T follicular helper cell (primary cell): Measurements from ENCODE around the gene LRRC40.
A peak's percentile ranks its signal among the peaks of the same experiment; 100 is the strongest.
"Not testable (repeated sequence)": the region's sequence is repeated elsewhere in the genome, so short reads cannot be mapped to it uniquely, and the experiment has no call there.

ENCODE experiments used
- DNase-seq: peaks from one replicate; pipeline ENCODE4 v3.0.0-alpha.2; 2020; ENCODE audit warnings: low read depth
- total RNA-seq, 2 experiments: gene quantifications; one replicate each; lab custom pipeline; 2026; lab: John Stamatoyannopoulos, UW

LRRC40 gene
- 36.8 to 49.3 reads per million in 2 experiments for total RNA-seq

DNA sequence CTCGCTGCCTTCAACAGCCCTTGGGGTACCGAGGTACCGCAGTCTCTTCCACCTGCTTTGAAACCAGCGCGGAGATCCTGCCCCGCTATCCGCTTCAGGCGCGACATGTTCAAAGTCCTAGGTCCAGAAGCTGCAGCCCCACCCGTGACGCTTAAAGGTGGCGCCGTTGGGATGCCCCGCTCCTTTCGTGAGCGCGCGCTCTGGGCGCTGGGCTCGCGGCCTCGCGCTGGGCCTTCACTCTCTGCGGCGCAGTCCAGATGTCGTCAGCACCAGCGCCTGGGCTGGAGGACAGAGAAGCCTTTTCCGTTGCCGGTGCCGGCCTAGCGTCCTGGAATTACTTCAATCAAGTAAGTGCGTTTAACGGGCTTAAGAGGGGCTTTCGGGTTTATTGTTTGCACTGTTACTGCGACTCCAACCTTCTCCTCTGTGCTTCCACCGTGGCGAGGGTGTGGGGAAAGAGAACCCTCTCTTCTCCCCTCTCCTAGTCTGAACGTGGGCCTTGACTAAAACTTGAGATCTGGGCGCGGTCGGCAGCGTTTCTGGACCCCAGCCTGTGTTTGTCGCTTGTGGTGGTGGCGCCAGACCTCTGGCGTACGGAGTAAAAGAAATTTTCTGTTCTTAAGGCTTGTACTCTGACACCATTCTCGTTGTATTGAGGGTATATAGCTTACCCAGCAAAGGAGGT, at the start of gene LRRC40:
TSS of gene LRRC40 (minus strand) at position 146 of the 685 bp plus-strand sequence. CDS start at position 107, 39 bp downstream.
- DNase-seq = peak; percentile 93

DNA sequence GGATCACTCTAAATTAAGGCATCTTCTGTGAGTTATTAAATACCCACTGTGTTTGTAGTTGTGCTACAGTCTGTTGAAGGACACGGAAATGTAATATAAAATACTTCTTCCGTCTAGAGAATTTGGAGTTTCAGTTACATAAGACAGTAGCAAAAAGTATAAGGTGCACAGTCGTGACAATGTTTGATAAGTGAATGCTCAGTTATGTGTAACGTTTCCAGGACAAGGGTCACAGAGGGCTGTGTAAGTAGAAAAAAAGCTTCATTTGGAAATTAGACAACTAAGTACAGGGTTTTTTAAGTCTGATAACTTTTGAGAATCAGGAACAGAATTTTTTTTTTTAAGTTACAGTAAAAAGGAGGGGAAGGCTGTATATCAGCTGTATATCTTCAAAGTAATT, 43.4 kb upstream of the LRRC40 start:
- DNase-seq = no peak

DNA sequence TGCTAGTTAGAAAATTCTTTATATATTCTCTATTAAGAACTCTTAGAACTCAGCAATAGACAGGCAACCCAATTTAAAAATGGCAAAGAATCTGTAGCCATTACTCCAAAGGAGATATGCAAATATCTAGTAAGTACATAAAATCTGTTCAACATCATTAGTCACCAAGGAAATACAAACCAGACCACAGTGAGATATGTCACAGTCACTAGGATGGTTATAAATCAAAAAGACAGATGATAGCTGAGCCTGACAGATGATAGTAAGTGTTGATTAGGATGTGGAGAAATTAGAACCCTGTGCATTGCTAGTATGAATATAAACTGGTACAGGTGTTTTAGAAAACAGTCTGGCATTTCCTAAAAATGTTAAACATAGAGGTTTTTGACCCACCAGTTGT, 42.4 kb upstream of the LRRC40 start:
- no peak for DNase-seq

DNA sequence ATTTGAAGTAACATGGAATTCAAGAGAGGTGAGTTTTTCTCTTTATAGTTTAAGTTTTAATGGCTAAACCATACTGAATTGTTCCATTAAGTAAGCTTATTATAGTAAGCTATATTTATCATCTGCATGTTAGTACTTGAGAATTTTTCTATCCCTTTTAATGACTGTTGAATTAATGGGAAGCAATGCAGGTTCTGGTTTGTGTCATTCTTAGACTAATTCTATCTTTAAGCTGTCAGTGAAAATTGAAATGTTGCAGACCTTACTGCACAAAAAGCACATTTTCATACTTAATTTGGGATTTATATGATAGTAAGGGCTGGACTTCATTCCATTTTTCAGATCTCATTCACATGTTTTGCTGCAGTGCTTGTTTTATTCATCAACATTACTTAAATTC, 41.7 kb upstream of the LRRC40 start:
- DNase-seq = no peak

DNA sequence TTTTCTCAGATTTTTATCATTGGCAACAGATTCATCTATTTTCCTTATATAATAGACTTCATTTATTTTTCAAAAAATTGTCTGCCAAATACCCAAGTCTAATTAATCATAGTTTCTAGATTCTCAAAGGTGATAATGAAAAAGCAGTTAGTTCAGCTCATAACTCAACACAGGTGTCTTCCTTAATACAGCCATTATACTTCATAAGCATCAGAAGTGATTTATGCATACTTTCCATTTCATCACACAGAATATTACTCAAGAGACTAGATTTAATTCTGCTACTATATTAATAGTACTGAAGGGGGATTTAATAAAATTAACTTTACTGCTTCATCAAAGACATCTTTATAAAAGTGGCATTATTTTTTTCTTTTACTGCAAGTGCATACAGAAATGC, 34.6 kb upstream of the LRRC40 start:
- DNase-seq = no peak

- no peak for DNase-seq
Measured at GRCh38 chr1:70234733-70235132, 29.4 kb upstream of the LRRC40 start.

DNA sequence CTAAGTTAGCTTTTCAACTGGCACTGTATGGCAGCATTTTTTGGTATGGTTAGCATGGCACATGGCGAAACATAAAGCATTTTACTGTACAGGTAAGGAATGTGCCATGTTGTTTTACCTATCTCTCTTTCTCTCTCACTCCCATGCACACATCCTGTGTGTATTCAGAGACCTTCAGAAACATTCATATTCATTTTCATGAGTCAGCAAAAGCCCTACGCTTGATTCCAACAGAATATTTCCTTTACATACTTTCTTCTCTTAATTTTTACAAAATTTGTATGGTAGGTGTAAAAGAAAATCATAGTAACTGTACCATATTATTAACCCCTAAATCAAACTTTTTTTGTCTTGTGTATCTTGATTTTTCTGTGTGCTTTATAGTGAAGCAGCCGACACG, 26.1 kb upstream of the LRRC40 start:
- no peak for DNase-seq

DNA sequence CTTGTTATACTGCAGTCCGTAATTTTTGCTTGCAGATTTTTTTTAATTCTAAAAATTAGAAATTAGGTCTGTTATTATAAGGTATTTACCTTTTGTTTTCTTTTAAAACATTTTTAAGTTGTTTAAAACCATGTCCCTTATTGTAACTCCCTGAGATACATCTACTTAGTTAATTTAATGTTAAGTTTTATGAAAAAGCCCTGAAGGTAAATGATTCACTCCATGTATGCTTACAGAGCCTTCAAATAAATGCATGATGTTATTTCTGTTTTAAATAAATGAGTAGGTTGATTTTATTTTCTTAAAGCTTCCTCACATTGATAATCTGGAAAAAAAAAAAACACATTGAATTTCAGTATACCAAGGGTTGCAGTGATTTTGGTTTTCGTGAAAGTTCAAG, 23.3 kb upstream of the LRRC40 start:
- DNase-seq = no peak

DNA sequence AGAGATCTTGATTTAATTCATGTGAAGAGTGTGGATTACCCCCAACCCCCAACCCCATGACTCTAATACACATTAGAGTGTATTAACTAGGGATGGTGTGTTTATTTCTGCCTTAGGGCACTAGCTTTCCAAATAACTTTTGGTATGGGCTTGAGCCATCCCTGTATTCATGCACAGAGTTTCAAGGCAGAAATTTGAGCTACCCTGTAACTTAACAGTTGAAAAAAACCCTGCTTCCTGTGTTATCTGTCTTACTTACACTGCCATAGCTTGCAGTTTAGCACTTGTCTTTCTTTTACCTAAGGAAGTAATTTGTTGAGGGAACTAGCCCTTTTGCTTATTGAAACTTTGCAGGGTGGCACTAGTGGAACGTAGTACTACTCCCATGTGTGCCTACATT, 22.1 kb upstream of the LRRC40 start:
- DNase-seq = no peak

- DNase-seq = no peak
Measured at GRCh38 chr1:70224954-70225353, 19.6 kb upstream of the LRRC40 start.

- DNase-seq = no peak
Measured at GRCh38 chr1:70222716-70223235, 17.4 kb upstream of the LRRC40 start.

DNA sequence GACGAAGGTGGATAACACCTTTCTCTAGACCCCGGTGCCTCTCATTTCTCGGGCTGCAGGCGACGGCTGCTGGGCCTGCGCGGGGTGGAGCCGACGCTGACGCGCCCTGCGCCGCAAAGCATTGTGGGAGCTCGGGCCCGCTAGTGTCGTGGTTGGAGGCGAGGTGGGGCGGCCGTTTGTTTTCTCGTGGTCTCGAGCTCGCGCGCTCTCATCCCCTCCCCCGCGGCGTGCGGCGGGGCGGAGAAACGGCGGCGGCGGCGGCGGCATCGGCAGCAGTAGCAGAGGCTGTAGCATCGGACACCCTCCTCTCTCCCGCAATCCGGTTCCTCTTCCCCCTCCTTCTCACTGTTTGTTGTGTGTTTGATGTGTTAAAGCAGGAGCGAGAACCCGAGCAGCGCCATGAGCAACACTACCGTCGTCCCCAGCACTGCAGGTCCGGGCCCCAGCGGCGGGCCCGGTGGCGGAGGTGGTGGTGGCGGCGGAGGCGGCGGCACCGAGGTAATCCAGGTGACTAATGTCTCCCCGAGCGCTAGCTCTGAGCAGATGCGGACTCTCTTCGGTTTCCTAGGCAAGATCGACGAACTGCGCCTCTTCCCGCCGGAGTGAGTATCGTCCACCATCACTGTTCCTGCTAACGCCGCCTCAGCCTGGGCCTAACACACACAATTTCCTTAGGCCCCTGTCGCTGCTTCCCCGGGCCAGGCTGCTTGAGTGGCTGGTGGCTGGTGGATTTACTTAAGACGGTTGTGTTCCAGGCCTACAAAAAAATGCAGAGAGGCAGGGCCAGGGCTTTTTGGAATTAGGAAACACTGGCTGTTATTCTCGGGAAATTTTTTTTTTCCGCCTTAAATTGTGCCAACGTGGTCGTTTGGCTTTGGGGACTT, 16.1 kb upstream of the LRRC40 start, which contains the start of gene SRSF11:
TSS of gene SRSF11 (plus strand) at position 143 of the 884 bp plus-strand sequence. CDS start at position 400, 257 bp downstream.
- peak; percentile 96 for DNase-seq

- DNase-seq = no peak
Measured at GRCh38 chr1:70220517-70221237, 15.3 kb upstream of the LRRC40 start.

DNA sequence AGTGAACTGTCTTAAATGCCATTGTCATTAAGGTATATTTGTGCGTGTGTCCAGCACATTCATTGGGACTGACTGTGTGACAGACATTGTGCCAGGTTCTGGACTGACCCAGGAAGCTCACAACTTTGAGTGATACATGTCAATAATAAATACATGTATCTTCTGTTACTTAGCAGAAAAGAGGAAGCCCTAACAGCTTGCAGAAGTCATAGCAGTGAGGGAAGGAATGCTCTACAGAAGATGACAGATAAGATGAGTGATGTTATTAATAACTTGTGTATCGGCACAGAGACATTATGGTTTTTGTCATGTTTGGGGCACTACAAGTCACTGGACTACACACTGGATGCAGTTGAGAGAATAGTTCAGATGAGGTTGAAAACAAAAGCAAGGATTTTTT, 14.6 kb upstream of the LRRC40 start:
- no peak for DNase-seq

GRCh38 chr1:70211541-70211940, 6.2 kb upstream of the LRRC40 start:
- DNase-seq = no peak

GRCh38 chr1:70210820-70211219, 5.4 kb upstream of the LRRC40 start:
- DNase-seq = no peak

DNA sequence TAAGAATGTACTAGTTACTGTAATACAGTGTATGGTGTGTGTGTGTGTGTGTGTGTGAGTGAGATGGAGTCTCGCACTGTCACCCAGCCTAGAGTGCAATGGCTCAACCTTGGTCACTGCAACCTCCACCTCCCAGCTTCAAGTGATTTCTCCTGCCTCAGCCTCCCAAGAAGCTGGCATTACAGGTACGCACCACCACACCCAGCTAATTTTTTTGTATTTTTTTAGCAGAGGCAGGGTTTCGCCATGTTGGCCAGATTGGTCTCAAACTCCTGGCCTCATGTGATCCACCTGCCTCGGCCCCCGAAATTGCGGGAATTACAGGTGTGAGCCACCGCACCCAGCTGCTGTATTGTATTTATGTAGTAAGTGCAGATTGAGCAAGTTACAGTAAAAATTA, 2.9 kb upstream of the LRRC40 start:
- DNase-seq = no peak

- DNase-seq = no peak
Measured at GRCh38 chr1:70207492-70207891, 2.1 kb upstream of the LRRC40 start.

GRCh38 chr1:70206833-70207232, 1.5 kb upstream of the LRRC40 start:
- DNase-seq = not testable (repeated sequence)

GRCh38 chr1:70205071-70205433, 327 bp downstream of the LRRC40 start:
- no peak for DNase-seq

- DNase-seq = no peak
Measured at GRCh38 chr1:70204600-70204999, 779 bp downstream of the LRRC40 start.

DNA sequence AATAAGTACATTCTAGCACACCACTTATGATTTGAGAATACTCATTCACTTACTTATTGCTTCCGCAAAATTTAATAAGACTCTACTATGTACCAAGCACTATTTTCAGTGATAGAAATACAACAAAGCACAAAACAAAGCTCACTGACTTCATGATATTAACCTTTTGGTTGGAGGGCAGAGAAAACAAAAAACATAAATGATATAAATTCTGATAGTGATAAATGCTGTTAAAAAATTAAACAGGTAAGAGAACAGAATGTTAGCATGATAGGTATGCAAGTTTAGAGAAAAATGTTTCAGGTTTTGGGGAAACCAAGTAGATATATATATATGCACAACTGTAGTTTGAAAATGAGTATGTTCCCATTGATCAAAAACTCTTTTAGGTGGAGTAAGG, 1.2 kb downstream of the LRRC40 start:
- no peak for DNase-seq
